Endodermal cell (in vitro differentiated cells): ENCODE results near the gene TAS2R60. TPM values are rescaled to one million over a fixed set of nuclear protein-coding genes. Genes with fewer than 3 reads are reported as not detected.
A peak's percentile ranks its signal among the peaks of the same experiment; 100 is the strongest.

Experiments used
- DNase-seq: peaks from one replicate; pipeline ENCODE4 v3.0.0-alpha.2; 2017
- H3K27ac ChIP-seq: 2 replicates; pipeline ENCODE4 v1.5.1; 2013; ENCODE audit warnings: mild to moderate bottlenecking, low read depth, low read length, moderate library complexity
- H3K27me3 ChIP-seq: 2 replicates; pipeline ENCODE4 v1.6.1; 2013; ENCODE audit warnings: mild to moderate bottlenecking, low read length, moderate library complexity; ENCODE audit not compliant: insufficient read depth, control insufficient read depth, poor library complexity, severe bottlenecking
- H3K36me3 ChIP-seq: 2 replicates; pipeline ENCODE4 v1.7.0; 2013; ENCODE audit warnings: mild to moderate bottlenecking, low read length, moderate library complexity; ENCODE audit not compliant: control insufficient read depth, insufficient read depth
- H3K4me1 ChIP-seq: one replicate; pipeline ENCODE4 v1.7.0; 2013; ENCODE audit warnings: low read length; ENCODE audit not compliant: control insufficient read depth, insufficient read depth
- H3K4me3 ChIP-seq: 2 replicates; pipeline ENCODE4 v1.5.1; 2013; ENCODE audit warnings: mild to moderate bottlenecking, low read length, moderate library complexity
- H3K9ac ChIP-seq: 2 replicates; pipeline ENCODE4 v1.6.1; 2013; ENCODE audit warnings: mild to moderate bottlenecking, low read length, moderate library complexity; ENCODE audit not compliant: poor library complexity, severe bottlenecking; ENCODE audit errors: extremely low read depth
- H3K9me3 ChIP-seq: 2 replicates; pipeline ENCODE4 v1.6.1; 2013; ENCODE audit warnings: mild to moderate bottlenecking, low read length, moderate library complexity; ENCODE audit not compliant: control insufficient read depth
- H3K27ac Mint-ChIP-seq: 2 replicates; pipeline ENCODE4 v1.8.0; 2020; ENCODE audit warnings: mixed read lengths
- H3K27me3 Mint-ChIP-seq: 2 replicates; pipeline ENCODE4 v1.8.0; 2021; ENCODE audit warnings: mild to moderate bottlenecking, mixed read lengths; ENCODE audit not compliant: insufficient read depth
- H3K36me3 Mint-ChIP-seq: 2 replicates; pipeline ENCODE4 v1.8.0; 2020; ENCODE audit warnings: low read depth, mixed read lengths
- H3K4me1 Mint-ChIP-seq: 2 replicates; pipeline ENCODE4 v1.8.0; 2020; ENCODE audit warnings: mixed read lengths
- H3K4me3 Mint-ChIP-seq: 2 replicates; pipeline ENCODE4 v1.8.0; 2020; ENCODE audit warnings: mild to moderate bottlenecking, moderate library complexity, mixed read lengths
- H3K9me3 Mint-ChIP-seq: 2 replicates; pipeline ENCODE4 v1.8.0; 2020; ENCODE audit warnings: mild to moderate bottlenecking, mixed read lengths
- CTCF ChIP-seq: fragments of 200-600 bp; sonication (generic); conservative IDR thresholded peaks from 2 replicates; pipeline ENCODE4 v1.5.0; 2021; ENCODE audit warnings: antibody characterized with exemption, mild to moderate bottlenecking
- WGBS, 2 experiments: methylation state at CpG; one replicate each; pipeline versions ENCODE4 v1.1.5 to v1.1.7; 2013; ENCODE audit warnings: missing lambda C conversion rate in 2 of 2, mixed read lengths in 1 of 2; ENCODE audit not compliant: insufficient coverage in 1 of 2, insufficient read length in 1 of 2; 5-methylcytosine and 5-hydroxymethylcytosine counted together
- total RNA-seq, 2 donors: library from RNA; stranded (reverse); fragmentation: NEBNext Ultra II Directional in 1 of 2; extraction: Animal tissue kit (Norgen Biotek cat#: 25700) in 1 of 2; gene quantifications; 2 replicates in 1 of 2; 3 replicates in 1 of 2; pipeline ENCODE4 v1.2.1, GENCODE V29; 2021

The TAS2R60 gene
- total RNA-seq, 2 donors from 2014 or later, result 0.37 TPM; not detected in 1

- Histone ChIP-seq H3K36me3 (no peaks in the 10 kb centered on the region), H3K27me3 (no peaks in the 10 kb centered on the region), H3K27ac (no peak overlapping the region), H3K9ac (no peak overlapping the region), H3K9me3 (no peaks in the 10 kb centered on the region), H3K4me3 (no peak overlapping the region), H3K4me1 (no peaks in the 10 kb centered on the region)
- Mint-ChIP-seq H3K36me3 (no peaks in the 10 kb centered on the region), H3K27me3 (no peaks in the 10 kb centered on the region), H3K27ac (no peak overlapping the region), H3K4me1 (no peaks in the 10 kb centered on the region), H3K4me3 (no peak overlapping the region), H3K9me3 (no peaks in the 10 kb centered on the region)
- WGBS, 2 experiments, result 88% methylated on average over 1 of the region's 1 CpG; no CpG with 5 or more reads in 1 of the 2 experiments
- no peak for DNase-seq
- no peak for TF ChIP-seq CTCF
These were observed 1.5 kb downstream of the TAS2R60 start for GRCh38 chr7:143444785-143445184.

GRCh38 chr7:143447466-143447865, 4.2 kb downstream of the TAS2R60 start:
- Histone ChIP-seq H3K9me3 (no peaks in the 10 kb centered on the region), H3K27me3 (no peaks in the 10 kb centered on the region), H3K27ac (peak overlapping the region; percentile 97), H3K9ac (no peak overlapping the region), H3K36me3 (no peaks in the 10 kb centered on the region), H3K4me3 (no peak overlapping the region), H3K4me1 (no peaks in the 10 kb centered on the region)
- no peak for TF ChIP-seq CTCF
- no peak overlapping the region for H3K4me3 Mint-ChIP-seq
- H3K27me3 Mint-ChIP-seq, result no peaks in the 10 kb centered on the region
- no peak overlapping the region for H3K27ac Mint-ChIP-seq
- WGBS, 2 experiments, result 74% methylated on average over 3 of the region's 3 CpGs; no CpG with 5 or more reads in 1 of the 2 experiments
- no peaks in the 10 kb centered on the region for H3K36me3 Mint-ChIP-seq
- no peak for DNase-seq
- no peaks in the 10 kb centered on the region for H3K9me3 Mint-ChIP-seq
- H3K4me1 Mint-ChIP-seq, result no peaks in the 10 kb centered on the region

GRCh38 chr7:143448429-143448828, 5.2 kb downstream of the TAS2R60 start:
- no peak for TF ChIP-seq CTCF
- Histone ChIP-seq H3K9me3 (no peaks in the 10 kb centered on the region), H3K9ac (no peak overlapping the region), H3K27ac (no peak overlapping the region), H3K27me3 (no peaks in the 10 kb centered on the region), H3K36me3 (no peaks in the 10 kb centered on the region), H3K4me1 (no peaks in the 10 kb centered on the region), H3K4me3 (no peak overlapping the region)
- H3K4me3 Mint-ChIP-seq, result no peak overlapping the region
- H3K27ac Mint-ChIP-seq, result no peak overlapping the region
- no peaks in the 10 kb centered on the region for H3K9me3 Mint-ChIP-seq
- no peak for DNase-seq
- no peaks in the 10 kb centered on the region for H3K36me3 Mint-ChIP-seq
- no peaks in the 10 kb centered on the region for H3K27me3 Mint-ChIP-seq
- no peaks in the 10 kb centered on the region for H3K4me1 Mint-ChIP-seq
- WGBS, 2 experiments, result 80 to 85% methylated on average over 2 to 5 of the region's 5 CpGs
